ENCODE measurements around the gene LRFN3.
A peak's percentile ranks its signal among the peaks of the same experiment; 100 is the strongest.
"Not testable (repeated sequence)": the region's sequence is repeated elsewhere in the genome, so short reads cannot be mapped to it uniquely, and the experiment has no call there.

Gene LRFN3

DNA sequence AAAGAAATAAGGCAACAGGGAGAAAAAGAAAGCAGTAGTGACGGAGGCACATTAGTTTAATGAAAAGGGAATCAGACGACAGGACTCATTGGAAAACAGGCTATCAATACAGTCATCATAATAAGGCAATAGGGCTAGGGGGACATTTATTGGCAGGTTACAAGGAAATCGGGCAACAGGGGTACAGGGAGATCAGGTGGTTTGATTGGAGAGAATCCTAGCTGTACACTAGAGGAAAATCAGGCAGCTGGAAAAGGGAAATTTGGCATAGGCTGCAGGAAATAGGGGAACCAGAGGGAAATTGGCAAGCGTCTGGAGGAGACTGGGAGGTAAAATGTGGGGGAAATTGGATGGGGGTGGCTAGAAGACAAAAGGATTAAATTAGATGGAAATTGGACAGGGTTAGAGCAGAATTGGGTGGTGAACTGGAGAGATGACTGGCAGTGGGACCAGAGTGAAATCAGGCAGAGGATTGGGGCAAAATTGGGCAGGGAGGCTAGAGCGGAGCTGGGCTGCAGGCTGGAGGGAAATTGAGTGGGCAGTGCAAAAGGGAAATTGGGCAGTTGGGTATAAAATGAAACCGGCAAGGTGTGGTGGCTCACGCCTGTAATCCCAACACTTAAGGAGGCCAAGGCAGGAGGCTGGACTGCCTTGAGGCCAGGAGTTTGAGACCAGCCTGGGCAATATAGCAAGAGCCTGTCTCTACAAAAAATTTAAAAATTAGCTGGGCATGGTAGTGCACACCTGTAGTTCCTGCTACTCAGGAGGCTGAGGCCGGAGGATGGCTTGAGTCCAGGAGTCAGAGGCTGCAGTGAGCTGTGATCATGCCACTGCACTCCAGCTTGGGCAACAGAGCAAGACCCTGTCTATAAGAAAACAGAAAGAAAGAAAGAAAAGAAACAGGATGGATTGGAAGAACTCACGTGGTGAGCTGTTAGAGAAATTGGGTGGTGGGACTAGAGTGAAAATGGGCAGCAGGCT lies 7.4 kb downstream of the LRFN3 start:
- peak; percentile 9 for DNase-seq (ENCODE audit: low spot score)
- TF ChIP-seq, protein P1, sequence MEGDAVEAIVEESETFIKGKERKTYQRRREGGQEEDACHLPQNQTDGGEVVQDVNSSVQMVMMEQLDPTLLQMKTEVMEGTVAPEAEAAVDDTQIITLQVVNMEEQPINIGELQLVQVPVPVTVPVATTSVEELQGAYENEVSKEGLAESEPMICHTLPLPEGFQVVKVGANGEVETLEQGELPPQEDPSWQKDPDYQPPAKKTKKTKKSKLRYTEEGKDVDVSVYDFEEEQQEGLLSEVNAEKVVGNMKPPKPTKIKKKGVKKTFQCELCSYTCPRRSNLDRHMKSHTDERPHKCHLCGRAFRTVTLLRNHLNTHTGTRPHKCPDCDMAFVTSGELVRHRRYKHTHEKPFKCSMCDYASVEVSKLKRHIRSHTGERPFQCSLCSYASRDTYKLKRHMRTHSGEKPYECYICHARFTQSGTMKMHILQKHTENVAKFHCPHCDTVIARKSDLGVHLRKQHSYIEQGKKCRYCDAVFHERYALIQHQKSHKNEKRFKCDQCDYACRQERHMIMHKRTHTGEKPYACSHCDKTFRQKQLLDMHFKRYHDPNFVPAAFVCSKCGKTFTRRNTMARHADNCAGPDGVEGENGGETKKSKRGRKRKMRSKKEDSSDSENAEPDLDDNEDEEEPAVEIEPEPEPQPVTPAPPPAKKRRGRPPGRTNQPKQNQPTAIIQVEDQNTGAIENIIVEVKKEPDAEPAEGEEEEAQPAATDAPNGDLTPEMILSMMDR (IDR thresholded peaks at IDR 0.05; ENCODE audit: extremely low read depth, insufficient read depth, missing control alignments) = no peak
- in situ Hi-C loops (cut with MboI; ENCODE audit: low pct_unique_long_range_greater_than_20kb, low sequenced_read_pairs, unreplicated experiment) = no loop called here

- TF ChIP-seq, protein P1 (IDR thresholded peaks at IDR 0.05; ENCODE audit: extremely low read depth, insufficient read depth, missing control alignments) = no peak
- in situ Hi-C loops (cut with MboI; ENCODE audit: low pct_unique_long_range_greater_than_20kb, low sequenced_read_pairs, unreplicated experiment) = no loop called here
Observed at GRCh38 chr19:35944556-35944955, 8.4 kb downstream of the LRFN3 start.

GRCh38 chr19:35945121-35945790 lies 9.1 kb downstream of the LRFN3 start:
- in situ Hi-C loops (cut with MboI; ENCODE audit: low pct_unique_long_range_greater_than_20kb, low sequenced_read_pairs, unreplicated experiment) = no loop called here
- DNase-seq (ENCODE audit: low spot score) = no peak
- TF ChIP-seq, protein P1 (IDR thresholded peaks at IDR 0.05; ENCODE audit: extremely low read depth, insufficient read depth, missing control alignments) = no peak

More at GRCh38 chr19:35944556-35944955, 8.4 kb downstream of the LRFN3 start:
- DNase-seq (ENCODE audit: low spot score) = no peak

DNA sequence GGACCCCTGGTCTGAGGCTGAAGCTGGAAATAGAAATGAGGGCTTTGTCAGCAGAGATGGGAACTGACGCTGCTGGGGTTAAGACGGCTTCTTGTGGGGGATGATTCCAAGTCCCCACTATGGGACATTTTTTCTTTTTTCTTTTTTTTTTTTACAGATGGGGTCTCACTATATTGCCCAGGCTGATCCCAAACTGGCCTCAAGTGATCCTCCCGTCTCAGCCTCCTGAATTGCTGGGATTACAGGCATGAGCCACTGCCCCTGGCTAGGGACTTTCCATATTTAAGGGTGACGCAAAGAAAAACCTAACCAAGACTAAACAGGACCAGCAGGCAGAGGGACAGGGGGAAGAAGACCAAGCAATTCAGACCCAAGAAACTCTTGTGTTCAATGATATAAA lies 10.0 kb downstream of the LRFN3 start:
- in situ Hi-C loops (cut with MboI; ENCODE audit: low pct_unique_long_range_greater_than_20kb, low sequenced_read_pairs, unreplicated experiment) = no loop called here
- peak; percentile 28 for DNase-seq (ENCODE audit: low spot score)
- TF ChIP-seq, protein P1 (IDR thresholded peaks at IDR 0.05; ENCODE audit: extremely low read depth, insufficient read depth, missing control alignments) = no peak

DNA sequence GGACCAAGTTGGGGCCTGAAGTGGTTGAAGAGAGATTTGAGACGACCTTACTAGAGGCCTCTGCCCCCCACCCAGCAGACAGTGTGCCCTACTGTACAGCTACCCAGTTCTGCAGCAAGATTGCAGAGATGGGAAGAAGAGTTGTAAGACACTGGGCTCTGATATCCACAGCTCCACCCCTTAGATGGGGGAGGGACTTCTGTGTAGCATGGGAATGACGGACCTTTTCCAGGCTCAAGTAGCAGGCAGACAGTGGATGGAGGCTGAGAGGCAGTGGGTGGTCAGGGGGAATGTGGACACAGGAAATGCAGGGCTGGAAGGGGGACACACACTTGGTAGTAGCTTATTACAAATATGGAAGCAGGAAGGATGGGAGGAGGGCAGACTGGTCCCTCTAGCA lies 13.0 kb downstream of the LRFN3 start:
- no peak for DNase-seq (ENCODE audit: low spot score)
- TF ChIP-seq, protein P1 (IDR thresholded peaks at IDR 0.05; ENCODE audit: extremely low read depth, insufficient read depth, missing control alignments) = no peak
- in situ Hi-C loops (cut with MboI; ENCODE audit: low pct_unique_long_range_greater_than_20kb, low sequenced_read_pairs, unreplicated experiment) = no loop called here

GRCh38 chr19:35955881-35956634 lies 19.9 kb downstream of the LRFN3 start:
- TF ChIP-seq, protein P1 (IDR thresholded peaks at IDR 0.05; ENCODE audit: extremely low read depth, insufficient read depth, missing control alignments) = no peak
- in situ Hi-C loops (cut with MboI; ENCODE audit: low pct_unique_long_range_greater_than_20kb, low sequenced_read_pairs, unreplicated experiment) = no loop called here
- DNase-seq (ENCODE audit: low spot score) = no peak

GRCh38 chr19:35957411-35957810 lies 21.2 kb downstream of the LRFN3 start:
- in situ Hi-C loops (cut with MboI; ENCODE audit: low pct_unique_long_range_greater_than_20kb, low sequenced_read_pairs, unreplicated experiment); DNase-seq (ENCODE audit: low spot score): not testable (repeated sequence)

Measured in GM13977 (cell line).